ENCODE results near the gene FSIP1.

FSIP1 gene

GRCh38 chr15:39685367-39685766 lies 97.3 kb downstream of the FSIP1 start:
- no peak for TF ChIP-seq CTCF (IDR thresholded peaks at IDR 0.05)
- Histone ChIP-seq H3K36me3 (no peaks in the 10 kb centered on the region), H3K4me1 (ENCODE audit: control insufficient read depth in 1 of 2, insufficient read depth in 1 of 2, low read depth in 1 of 2, low read length in 1 of 2) (no peaks in the 10 kb centered on the region), H3K4me3 (ENCODE audit: low read depth in 1 of 2, low read length in 1 of 2) (no peak overlapping the region), H3K9me3 (no peaks in the 10 kb centered on the region), H3K27ac (no peak overlapping the region), H3K27me3 (no peaks in the 10 kb centered on the region)

- no peaks in the 10 kb centered on the region for H3K27me3 ChIP-seq
- H3K36me3 ChIP-seq: no peaks in the 10 kb centered on the region
- no peak for TF ChIP-seq CTCF (IDR thresholded peaks at IDR 0.05)
- no peak overlapping the region for H3K27ac ChIP-seq
- no peak overlapping the region for H3K4me3 ChIP-seq (ENCODE audit: low read depth in 1 of 2, low read length in 1 of 2)
- H3K4me1 ChIP-seq (ENCODE audit: control insufficient read depth in 1 of 2, insufficient read depth in 1 of 2, low read depth in 1 of 2, low read length in 1 of 2): no peaks in the 10 kb centered on the region
- no peaks in the 10 kb centered on the region for H3K9me3 ChIP-seq
Measured at GRCh38 chr15:39684233-39684632, 98.4 kb downstream of the FSIP1 start.

DNA sequence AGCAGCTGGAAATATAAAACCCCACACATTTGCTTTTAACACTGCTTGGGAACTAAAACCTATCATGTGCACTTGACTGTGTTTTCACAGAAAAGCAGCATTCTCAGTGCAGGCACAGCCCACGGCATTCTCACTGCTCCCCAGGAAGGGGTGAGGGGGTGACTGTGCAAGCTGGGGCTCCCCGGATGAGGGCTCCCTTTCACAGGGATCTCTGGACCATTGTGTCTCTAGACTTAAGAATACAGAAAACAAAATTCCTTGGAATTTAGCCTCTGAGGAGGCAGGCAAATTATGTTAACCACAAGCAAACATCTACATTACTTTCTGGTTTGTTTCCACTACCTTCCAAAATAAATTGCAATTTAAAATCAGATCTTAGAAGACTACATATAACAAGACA lies 100.3 kb downstream of the FSIP1 start:
- Histone ChIP-seq H3K27me3 (no peaks in the 10 kb centered on the region), H3K9me3 (no peaks in the 10 kb centered on the region), H3K27ac (no peak overlapping the region), H3K36me3 (no peaks in the 10 kb centered on the region), H3K4me1 (ENCODE audit: control insufficient read depth in 1 of 2, insufficient read depth in 1 of 2, low read depth in 1 of 2, low read length in 1 of 2) (no peaks in the 10 kb centered on the region), H3K4me3 (ENCODE audit: low read depth in 1 of 2, low read length in 1 of 2) (no peak overlapping the region)
- TF ChIP-seq CTCF (IDR thresholded peaks at IDR 0.05): no peak

DNA sequence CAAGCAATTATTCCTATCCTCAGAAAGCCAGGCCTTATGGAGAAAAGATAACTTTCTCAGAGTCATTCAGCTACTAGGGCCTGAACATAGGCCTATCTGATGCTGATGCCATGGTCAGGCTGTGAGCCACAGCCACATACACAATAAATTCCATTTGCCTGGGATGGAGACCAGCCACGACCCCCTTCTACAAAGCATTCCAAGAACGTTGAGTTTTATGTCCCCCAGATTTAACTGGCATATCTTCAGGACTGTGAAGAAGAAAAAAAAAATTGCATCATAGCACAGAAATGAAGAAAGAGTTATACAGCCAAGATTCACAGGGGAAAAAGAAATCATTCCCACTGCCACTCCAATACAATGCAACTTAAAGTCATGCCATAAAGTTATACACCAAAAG lies 101.8 kb downstream of the FSIP1 start:
- H3K27me3 ChIP-seq: no peaks in the 10 kb centered on the region
- no peak overlapping the region for H3K4me3 ChIP-seq (ENCODE audit: low read depth in 1 of 2, low read length in 1 of 2)
- no peaks in the 10 kb centered on the region for H3K36me3 ChIP-seq
- H3K27ac ChIP-seq: no peak overlapping the region
- H3K9me3 ChIP-seq: no peaks in the 10 kb centered on the region
- no peaks in the 10 kb centered on the region for H3K4me1 ChIP-seq (ENCODE audit: control insufficient read depth in 1 of 2, insufficient read depth in 1 of 2, low read depth in 1 of 2, low read length in 1 of 2)
- no peak for TF ChIP-seq CTCF (IDR thresholded peaks at IDR 0.05)

- Histone ChIP-seq H3K27me3 (no peaks in the 10 kb centered on the region), H3K4me1 (ENCODE audit: control insufficient read depth in 1 of 2, insufficient read depth in 1 of 2, low read depth in 1 of 2, low read length in 1 of 2) (no peaks in the 10 kb centered on the region), H3K36me3 (no peaks in the 10 kb centered on the region), H3K4me3 (ENCODE audit: low read depth in 1 of 2, low read length in 1 of 2) (no peak overlapping the region), H3K9me3 (no peaks in the 10 kb centered on the region), H3K27ac (no peak overlapping the region)
- no peak for TF ChIP-seq CTCF (IDR thresholded peaks at IDR 0.05)
Measured at GRCh38 chr15:39672666-39673065, 110.0 kb downstream of the FSIP1 start.

DNA sequence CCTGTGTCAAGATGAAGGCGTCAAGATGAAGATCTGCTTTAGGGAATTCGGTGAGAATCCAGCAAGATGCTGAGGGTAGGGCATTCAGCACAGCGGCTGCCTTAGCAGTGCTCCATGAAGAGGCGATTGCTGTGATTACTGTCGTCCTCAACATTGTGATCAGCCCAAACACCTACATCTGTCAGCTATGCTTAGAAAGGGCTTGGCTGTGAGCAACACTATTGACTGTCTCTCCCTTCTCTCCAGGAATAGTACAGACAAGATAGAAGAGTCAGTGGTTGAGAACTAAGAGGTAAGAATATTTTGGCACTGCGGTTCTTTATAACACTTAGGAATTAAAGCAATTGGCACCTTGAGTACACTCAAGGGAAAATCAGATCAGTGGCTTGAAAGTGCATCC lies 110.5 kb downstream of the FSIP1 start:
- Histone ChIP-seq H3K4me3 (ENCODE audit: low read depth in 1 of 2, low read length in 1 of 2) (no peak overlapping the region), H3K27ac (no peak overlapping the region), H3K4me1 (ENCODE audit: control insufficient read depth in 1 of 2, insufficient read depth in 1 of 2, low read depth in 1 of 2, low read length in 1 of 2) (no peaks in the 10 kb centered on the region), H3K36me3 (no peaks in the 10 kb centered on the region), H3K9me3 (no peaks in the 10 kb centered on the region), H3K27me3 (no peaks in the 10 kb centered on the region)
- no peak for TF ChIP-seq CTCF (IDR thresholded peaks at IDR 0.05)
